Stomach smooth muscle (tissue), 2 donors: ENCODE data around the gene LRRC41.
"Not testable (repeated sequence)": the region's sequence is repeated elsewhere in the genome, so short reads cannot be mapped to it uniquely, and the experiment has no call there.

Source experiments
- H3K27ac ChIP-seq: one replicate; pipeline ENCODE4 v1.7.0; 2013; ENCODE audit warnings: mild to moderate bottlenecking, low read length, inconsistent platforms
- H3K27me3 ChIP-seq, 2 donors: one replicate each; pipeline ENCODE4 v1.7.0; 2013; ENCODE audit warnings: low read length in 2 of 2; ENCODE audit not compliant: insufficient read depth in 2 of 2, control insufficient read depth in 1 of 2
- H3K36me3 ChIP-seq, 2 donors: one replicate each; pipeline ENCODE4 v1.7.0; 2013; ENCODE audit warnings: low read length in 2 of 2; ENCODE audit not compliant: control insufficient read depth in 2 of 2, insufficient read depth in 2 of 2
- H3K4me1 ChIP-seq: one replicate; pipeline ENCODE4 v1.7.0; 2013; ENCODE audit warnings: low read length; ENCODE audit not compliant: control insufficient read depth, insufficient read depth
- H3K4me3 ChIP-seq, 2 donors: one replicate each; pipeline ENCODE4 v1.7.0; 2013; ENCODE audit warnings: low read length in 2 of 2
- H3K9ac ChIP-seq, 2 donors: one replicate each; pipeline ENCODE4 v1.7.0; 2013; ENCODE audit warnings: low read length in 2 of 2, mild to moderate bottlenecking in 1 of 2
- H3K9me3 ChIP-seq, 2 donors: one replicate each; pipeline ENCODE4 v1.7.0; 2013; ENCODE audit warnings: low read length in 2 of 2; ENCODE audit not compliant: control insufficient read depth in 2 of 2
- donor health status: healthy.
- donor health status: Pancreatic carcinoma.

Gene LRRC41

DNA sequence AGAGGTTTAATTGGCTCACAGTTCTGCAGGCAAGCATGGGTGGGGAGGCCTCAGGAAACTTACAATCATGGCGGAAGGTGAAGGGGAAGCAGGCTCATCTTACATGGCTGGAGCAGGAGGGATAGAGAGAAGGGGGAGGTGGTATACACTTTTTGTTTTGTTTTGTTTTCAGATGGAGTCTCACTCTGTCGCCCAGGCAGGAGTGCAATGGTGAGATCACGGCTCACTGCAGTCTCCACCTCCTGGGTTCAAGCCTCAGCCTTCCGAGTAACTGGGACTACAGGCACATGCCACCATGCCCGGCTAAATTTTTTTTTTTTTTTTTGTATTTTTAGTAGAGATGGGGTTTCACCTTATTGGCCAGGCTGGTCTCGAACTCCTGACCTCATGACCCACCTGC is 18.8 kb upstream of the LRRC41 start:
- H3K27me3 ChIP-seq, H3K4me1 ChIP-seq, H3K4me3 ChIP-seq, H3K9ac ChIP-seq, H3K9me3 ChIP-seq, H3K27ac ChIP-seq, H3K36me3 ChIP-seq: not testable (repeated sequence)

DNA sequence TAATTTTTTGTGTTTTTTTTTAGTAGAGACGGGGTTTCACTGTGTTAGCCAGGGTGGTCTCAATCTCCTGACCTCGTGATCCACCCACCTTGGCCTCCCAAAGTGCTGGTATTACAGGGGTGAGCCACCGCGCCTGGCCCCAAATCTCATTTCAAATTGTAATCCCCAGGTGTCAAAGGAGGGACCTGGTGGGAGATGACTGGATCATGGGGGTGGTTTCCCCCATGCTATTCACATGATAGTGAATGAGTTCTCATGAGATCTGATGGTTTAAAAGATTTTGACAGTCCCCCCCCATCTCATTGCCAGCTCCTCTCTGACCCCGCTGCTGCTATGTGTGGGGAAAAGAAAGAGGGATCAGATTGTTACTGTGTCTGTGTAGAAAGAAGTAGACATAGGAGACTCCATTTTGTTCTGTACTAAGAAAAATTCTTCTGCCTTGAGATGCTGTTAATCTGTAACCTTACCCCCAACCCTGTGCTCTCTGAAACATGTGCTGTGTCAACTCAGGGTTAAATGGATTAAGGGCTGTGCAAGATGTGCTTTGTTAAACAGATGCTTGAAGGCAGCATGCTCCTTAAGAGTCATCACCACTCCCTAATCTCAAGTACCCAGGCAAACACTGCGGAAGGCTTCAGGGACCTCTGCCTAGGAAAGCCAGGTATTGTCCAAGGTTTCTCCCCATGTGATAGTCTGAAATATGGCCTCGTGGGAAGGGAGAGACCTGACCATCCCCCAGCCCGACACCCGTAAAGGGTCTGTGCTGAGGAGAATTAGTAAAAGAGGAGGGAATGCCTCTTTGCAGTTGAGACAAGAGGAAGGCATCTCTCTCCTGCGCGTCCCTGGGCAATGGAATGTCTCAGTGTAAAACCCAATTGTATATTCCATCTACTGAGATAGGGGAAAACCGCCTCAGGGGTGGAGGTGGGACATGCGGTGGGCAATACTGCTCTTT is 16.8 kb upstream of the LRRC41 start:
- not testable (repeated sequence) for H3K4me1 ChIP-seq, H3K27me3 ChIP-seq, H3K27ac ChIP-seq, H3K4me3 ChIP-seq, H3K9me3 ChIP-seq, H3K36me3 ChIP-seq, H3K9ac ChIP-seq

DNA sequence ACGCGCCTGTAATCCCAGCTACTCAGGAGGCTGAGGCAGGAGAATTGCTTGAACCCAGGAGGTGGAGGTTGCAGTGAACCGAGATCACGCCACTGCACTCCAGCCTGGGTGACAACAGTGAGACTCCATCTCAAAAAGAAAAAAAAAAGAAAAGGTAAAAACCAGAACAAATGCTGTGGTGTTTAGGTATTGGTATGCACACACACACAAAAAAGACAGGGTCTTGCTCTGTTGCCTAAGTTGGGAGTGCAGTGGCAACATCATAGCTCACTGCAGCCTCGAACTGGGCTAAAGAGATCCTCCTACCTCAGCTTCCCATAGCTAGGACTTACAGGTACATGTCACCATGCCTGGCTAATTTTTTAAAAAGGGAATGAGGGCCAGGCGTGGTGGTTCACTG is 15.9 kb upstream of the LRRC41 start:
- not testable (repeated sequence) for H3K27me3 ChIP-seq, H3K4me1 ChIP-seq, H3K9ac ChIP-seq, H3K9me3 ChIP-seq, H3K36me3 ChIP-seq, H3K27ac ChIP-seq, H3K4me3 ChIP-seq

DNA sequence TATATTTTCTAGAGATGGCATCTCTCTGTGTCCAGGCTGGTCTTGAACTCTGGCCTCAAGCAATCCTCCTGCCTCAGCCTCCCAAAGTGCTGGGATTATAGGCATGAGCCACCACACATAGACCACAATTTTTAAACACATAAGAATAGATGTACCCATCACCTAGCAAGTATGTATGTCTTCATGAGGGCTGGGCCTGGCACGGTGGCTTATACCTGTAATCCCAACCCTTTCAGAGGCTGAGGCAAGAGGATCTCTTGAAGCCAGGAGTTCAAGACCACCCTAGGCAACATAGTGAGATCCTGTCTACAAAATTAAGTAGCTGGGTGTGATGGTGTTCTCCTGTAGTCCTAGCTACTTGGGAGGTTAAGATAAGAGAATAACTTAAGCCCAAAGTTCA is 13.9 kb upstream of the LRRC41 start:
- no peak overlapping the region for H3K9ac ChIP-seq
- no peaks in the 10 kb centered on the region for H3K4me1 ChIP-seq
- no peaks in the 10 kb centered on the region for H3K9me3 ChIP-seq
- peaks cover 15 to 19% of the 10 kb centered on the region in 2 donors for H3K36me3 ChIP-seq
- H3K4me3 ChIP-seq, result no peak overlapping the region
- no peaks in the 10 kb centered on the region for H3K27me3 ChIP-seq
- H3K27ac ChIP-seq, result no peak overlapping the region

DNA sequence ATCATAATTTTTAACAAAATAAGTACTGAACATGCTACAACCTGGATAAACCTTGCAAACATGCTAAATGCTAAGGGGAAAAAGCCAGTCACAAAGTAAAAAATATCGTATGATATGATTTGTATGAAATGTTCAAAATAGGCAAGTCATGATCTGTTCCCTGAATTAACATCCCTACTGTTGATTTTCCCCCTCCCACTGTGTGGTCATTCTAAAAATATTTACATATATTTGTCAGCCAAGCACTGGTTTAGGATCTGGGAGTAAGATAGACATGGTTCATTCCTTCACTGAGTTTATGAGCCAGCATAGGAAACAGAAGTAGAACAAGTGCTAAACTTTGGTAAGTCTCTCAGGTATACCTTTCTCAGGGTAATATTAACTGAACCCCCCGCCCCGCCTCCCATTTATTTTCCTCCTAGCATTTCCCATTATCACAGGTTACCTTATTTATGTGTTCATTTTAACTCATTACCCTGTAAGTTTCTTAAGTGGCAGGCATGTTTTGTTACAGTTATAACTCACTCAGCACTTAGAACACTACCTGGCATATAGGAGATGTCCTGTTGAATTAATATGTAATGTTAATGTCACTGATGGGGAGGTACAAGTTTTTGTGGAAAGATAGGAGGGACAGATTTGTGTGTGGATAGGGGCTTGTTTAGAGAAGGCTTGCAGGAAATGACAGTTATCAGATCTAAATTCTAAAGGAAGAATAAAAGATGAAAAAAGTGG is 12.4 kb upstream of the LRRC41 start:
- Histone ChIP-seq H3K4me3 (no peak overlapping the region), H3K9me3 (no peaks in the 10 kb centered on the region), H3K9ac (no peak overlapping the region), H3K36me3 (peaks cover 19% of the 10 kb centered on the region in 2 donors), H3K27me3 (no peaks in the 10 kb centered on the region), H3K4me1 (no peaks in the 10 kb centered on the region), H3K27ac (no peak overlapping the region)

DNA sequence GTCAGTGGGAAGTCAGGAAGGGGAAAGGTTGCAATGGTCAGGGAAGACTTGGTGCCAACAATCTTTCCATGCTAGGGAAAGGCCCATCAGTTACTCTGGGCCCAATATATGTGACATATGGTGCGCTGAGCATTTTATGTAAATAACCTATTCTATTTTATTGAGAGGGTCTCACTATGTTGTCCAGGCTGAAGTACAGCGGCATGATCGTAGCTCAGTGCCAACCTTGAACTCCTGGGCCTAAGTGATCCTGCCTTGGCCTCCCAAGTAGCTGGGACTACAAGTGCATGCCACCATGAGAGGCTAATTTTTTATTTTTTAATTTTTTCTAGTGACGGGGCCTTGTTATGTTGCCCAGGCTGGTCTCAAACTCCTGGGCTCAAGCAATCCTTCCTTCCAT is 6.9 kb upstream of the LRRC41 start:
- no peak overlapping the region for H3K4me3 ChIP-seq
- H3K27ac ChIP-seq, result no peak overlapping the region
- H3K9ac ChIP-seq, result no peak overlapping the region
- H3K27me3 ChIP-seq, result no peaks in the 10 kb centered on the region
- H3K36me3 ChIP-seq, result peaks cover 21 to 30% of the 10 kb centered on the region in 2 donors
- H3K4me1 ChIP-seq, result peaks cover 5% of the 10 kb centered on the region
- H3K9me3 ChIP-seq, result no peaks in the 10 kb centered on the region

DNA sequence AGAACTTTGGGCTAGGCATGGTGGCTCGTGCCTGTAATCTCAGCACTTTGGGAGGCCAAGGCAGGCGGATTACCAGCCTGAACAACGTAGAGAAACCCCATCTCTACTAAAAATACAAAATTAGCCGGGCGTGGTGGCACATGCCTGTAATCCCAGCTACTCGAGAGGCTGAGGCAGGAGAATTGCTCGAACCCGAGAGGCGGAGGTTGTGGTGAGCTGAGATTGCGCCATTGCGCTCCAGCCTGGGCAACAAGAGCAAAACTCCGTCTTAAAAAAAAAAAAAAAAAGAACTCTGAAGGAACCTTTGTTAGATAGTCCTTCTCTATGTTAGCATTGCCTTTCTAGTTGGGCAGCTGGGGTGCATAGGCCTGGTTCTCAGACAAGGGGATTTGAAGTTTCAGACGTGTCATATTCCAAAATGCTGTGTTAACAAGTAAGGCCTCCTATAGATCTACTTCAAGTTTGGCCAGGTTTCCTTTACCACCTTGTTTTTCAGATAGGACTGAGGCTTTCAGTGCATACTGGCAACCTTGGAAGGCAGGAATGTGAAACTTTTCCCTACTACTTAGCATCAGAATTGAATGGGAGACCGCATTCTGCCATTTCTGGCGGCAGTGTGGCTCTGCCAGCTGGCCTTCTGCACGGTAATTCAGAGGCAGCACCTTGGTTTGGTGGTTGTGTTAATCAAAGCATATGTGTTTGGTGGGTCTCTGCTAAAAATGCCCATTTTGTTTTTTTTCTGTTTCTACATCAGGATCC is 6.2 kb upstream of the LRRC41 start:
- peaks cover 21 to 27% of the 10 kb centered on the region in 2 donors for H3K36me3 ChIP-seq
- H3K4me3 ChIP-seq, result no peak overlapping the region

DNA sequence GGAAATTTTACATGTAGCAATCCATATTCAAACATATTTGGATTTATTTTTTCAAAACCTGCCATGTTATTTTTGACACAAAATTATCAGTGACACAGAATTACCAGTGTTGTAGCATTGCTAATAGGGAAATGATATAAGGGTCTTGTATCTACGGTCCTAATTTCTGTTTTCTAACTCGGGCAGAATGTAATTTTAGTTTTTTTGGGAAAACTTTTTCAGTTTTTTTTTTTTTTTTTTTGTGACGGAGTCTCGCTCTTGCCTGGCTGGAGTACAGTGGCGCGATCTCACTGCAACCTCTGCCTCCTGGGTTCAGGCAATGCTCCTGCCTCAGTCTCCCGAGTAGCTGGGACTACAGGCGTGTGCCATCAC is 2.7 kb upstream of the LRRC41 start:
- peaks cover 22% of the 10 kb centered on the region for H3K4me1 ChIP-seq

More for the DNA sequence above, 6.2 kb upstream of the LRRC41 start:
- Histone ChIP-seq H3K27me3 (no peaks in the 10 kb centered on the region), H3K9ac (no peak overlapping the region), H3K4me1 (peaks cover 9% of the 10 kb centered on the region), H3K9me3 (no peaks in the 10 kb centered on the region), H3K27ac (no peak overlapping the region)

DNA sequence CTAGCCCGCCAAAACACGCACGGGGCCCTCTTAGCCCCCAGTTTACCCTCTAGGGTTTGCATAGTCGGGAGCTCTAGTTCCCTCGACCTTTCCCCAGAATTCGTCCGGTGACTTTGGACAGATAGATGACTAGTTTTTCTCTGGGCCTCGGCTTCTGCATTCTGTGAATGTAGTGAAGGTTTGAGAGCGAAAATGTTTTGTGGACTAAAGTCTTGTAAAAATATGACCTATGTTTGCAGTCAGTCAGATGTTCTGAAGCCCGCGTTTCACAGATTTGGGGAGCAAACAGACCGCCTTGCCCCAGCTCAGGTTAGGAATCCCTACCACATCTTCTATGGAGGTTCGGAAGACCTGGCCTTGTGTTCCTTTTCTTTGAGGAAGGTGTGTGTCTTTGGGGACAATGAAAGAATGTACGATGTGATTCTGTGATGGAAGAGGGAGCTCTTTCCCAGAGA is 483 bp upstream of the LRRC41 start:
- Histone ChIP-seq H3K27ac (peak overlapping the region; percentile 98), H3K4me3 (peak overlapping the region; percentile 90 to 96), H3K4me1 (peaks cover 35% of the 10 kb centered on the region), H3K27me3 (no peaks in the 10 kb centered on the region), H3K36me3 (peaks cover 0 to 6% of the 10 kb centered on the region in 2 donors), H3K9me3 (no peaks in the 10 kb centered on the region), H3K9ac (peak overlapping the region; percentile 98)

More for the DNA sequence above, 2.7 kb upstream of the LRRC41 start:
- Histone ChIP-seq H3K27ac (no peak overlapping the region), H3K27me3 (no peaks in the 10 kb centered on the region), H3K9me3 (no peaks in the 10 kb centered on the region), H3K4me3 (no peak overlapping the region), H3K9ac (no peak overlapping the region), H3K36me3 (peaks cover 11 to 15% of the 10 kb centered on the region in 2 donors)

DNA sequence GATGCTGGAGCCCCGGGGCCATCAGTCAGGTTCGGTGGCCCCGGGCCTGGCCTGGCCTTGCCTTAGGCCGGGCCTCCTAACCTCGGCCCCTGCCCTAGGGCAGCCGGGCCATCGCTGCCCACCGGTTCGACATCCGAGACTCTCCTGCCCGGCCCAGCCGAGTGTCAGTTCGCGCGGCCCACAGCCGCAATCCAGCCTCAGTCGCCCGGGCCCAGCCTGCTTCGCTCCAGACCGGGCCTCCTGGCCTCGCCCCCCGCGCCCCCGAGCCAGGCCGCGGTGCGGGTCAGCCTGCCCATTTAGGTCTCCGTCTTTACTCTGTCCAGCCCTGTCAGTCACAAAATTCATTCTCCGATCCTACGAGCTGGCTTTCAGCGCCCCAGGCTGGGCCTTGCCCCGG is 777 bp downstream of the LRRC41 start:
- H3K27ac ChIP-seq, result peak overlapping the region; percentile 98
- H3K27me3 ChIP-seq, result no peaks in the 10 kb centered on the region
- peak overlapping the region; percentile 91 to 96 for H3K4me3 ChIP-seq
- H3K36me3 ChIP-seq, result peaks cover 5 to 6% of the 10 kb centered on the region in 2 donors
- no peaks in the 10 kb centered on the region for H3K9me3 ChIP-seq
- peak overlapping the region; percentile 98 for H3K9ac ChIP-seq
- peaks cover 35% of the 10 kb centered on the region for H3K4me1 ChIP-seq
